Ureter (tissue), 1 donor: ENCODE data around the gene FANCC. TPM values are rescaled to one million over a fixed set of nuclear protein-coding genes. Genes with fewer than 3 reads are reported as not detected.
"Not testable (repeated sequence)": the region's sequence is repeated elsewhere in the genome, so short reads cannot be mapped to it uniquely, and the experiment has no call there.

Source experiments
- DNase-seq: peaks from one replicate; pipeline ENCODE4 v3.0.0-alpha.2; 2020; ENCODE audit warnings: low spot score
- total RNA-seq: library from RNA; stranded (reverse); gene quantifications from one replicate; pipeline ENCODE4 v1.2.4, GENCODE V29; 2023
- donor health status: DM: yes; HTN: yes; CAD: no.

Gene FANCC
- total RNA-seq, 1 donor from 2014 or later: 16.5 TPM

DNA sequence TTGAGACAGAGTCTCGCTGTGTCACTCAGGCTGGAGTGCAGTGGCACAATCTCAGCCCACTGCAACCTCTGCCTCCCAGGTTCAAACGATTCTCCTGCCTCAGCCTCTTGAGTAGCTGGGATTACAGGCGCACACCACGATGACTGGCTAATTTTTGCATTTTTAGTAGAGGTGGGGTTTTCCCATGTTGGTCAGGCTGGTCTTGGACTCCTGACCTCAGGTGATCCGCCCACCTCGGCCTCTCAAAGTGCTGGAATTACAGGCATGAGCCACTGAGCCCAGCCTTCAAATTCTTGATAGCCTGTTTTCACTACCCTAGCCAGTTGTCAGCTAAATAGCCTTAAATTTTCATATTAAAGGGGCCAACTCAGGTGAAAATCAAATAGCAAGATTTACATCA lies 11.6 kb upstream of the FANCC start:
- not testable (repeated sequence) for DNase-seq

GRCh38 chr9:95327239-95327865 lies 9.8 kb upstream of the FANCC start:
- no peak for DNase-seq

DNA sequence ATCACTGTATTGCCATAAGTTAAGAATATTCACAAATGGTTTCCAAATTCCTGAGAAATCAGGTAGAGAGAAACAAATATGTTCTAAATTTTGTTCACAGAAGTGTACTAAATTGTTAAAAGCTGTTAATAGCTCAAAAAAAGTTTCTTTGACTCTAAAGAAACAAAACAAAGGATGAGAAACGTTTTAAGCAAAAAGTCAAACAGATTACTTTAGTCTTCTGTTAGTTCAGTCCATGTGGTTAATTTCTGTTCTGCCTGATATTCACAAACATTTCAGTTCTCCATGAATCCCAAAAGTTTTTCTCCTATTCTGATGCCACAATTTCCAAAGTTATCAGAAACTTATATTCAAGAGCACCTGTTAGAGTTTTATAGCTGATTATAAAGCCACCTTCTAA lies 7.7 kb upstream of the FANCC start:
- no peak for DNase-seq

GRCh38 chr9:95317893-95318211 lies 343 bp upstream of the FANCC start:
- DNase-seq: no peak

DNA sequence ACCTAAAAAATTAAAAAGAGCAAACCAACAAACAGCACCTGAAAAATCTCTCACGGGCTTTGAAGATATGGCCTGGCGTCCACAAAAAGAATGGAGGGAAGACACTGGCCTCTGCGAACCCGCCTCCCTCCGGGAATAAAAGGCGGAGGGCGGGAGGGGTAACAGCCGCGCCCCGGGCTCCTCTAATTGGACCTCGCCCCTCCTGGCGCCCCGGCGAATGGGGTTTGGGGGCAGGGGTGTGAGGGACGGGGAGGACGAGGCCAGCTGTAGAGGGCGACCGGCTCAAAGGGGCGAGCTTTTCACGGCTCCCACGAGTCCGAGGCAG lies 753 bp downstream of the FANCC start:
- peak; percentile 63 for DNase-seq

DNA sequence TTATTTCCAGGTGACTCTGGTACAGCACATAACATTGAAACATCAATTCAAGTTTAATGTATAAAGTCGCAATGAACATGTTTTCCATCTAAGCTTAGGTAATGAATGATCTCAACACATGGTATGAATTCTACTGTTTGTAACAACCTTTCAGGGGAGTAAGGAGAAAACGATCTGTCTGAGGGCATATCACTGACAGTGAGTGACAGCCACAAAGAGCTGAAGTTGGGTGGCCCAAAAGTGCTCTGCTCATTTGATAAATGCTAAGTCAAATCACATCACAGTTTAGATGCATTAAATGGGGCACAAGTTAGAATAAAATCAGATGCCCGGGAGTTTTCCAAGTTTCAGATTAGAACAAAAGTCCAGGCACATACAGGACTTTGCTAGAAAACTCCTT lies 1.2 kb downstream of the FANCC start:
- DNase-seq: no peak

GRCh38 chr9:95315108-95315746 lies 2.3 kb downstream of the FANCC start:
- no peak for DNase-seq

DNA sequence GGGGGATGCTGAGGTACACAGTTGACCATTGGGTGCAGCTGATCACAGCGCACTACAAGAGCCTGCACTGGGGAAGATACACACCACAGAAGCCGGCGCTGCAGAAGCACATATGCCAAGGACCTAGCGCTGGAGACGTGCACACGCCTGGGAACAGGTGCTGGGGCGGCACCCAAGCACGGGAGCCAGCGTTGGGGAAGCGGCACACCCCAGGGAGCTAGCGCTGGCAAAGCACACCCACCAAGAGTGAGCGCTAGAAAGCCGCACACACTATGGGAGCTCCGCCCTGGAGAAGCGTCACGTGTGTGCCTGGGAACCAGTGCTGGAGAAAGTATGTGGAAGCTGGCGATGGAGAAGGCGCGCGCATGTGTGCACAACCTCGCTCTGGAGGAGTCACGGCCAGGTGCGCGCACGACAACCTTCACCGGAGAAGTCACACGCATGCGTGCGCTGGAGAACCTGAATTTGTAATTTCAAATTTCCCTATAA lies 4.5 kb downstream of the FANCC start:
- DNase-seq: peak; percentile 60

GRCh38 chr9:95311961-95312360 lies 5.5 kb downstream of the FANCC start:
- DNase-seq: no peak

DNA sequence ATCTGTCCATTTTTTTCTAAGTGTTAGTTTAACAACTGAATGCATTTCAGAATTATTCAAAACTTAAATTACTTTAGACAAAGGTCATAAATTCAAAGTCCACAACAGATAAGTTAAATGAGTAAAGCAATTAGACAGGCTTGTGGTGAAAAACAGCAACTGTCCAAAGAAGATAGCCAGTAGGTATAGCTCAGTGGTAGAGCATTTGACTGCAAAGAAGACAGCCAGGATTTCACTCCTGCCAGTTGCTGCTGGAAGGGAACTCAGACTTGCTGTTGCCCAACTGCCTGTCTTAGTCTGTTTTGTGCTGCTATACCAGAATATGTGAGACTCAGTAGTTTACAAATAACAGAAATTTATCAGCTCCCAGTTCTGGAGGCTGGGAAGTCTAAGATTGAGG lies 10.0 kb downstream of the FANCC start:
- no peak for DNase-seq

GRCh38 chr9:95306819-95307218 lies 10.7 kb downstream of the FANCC start:
- no peak for DNase-seq

DNA sequence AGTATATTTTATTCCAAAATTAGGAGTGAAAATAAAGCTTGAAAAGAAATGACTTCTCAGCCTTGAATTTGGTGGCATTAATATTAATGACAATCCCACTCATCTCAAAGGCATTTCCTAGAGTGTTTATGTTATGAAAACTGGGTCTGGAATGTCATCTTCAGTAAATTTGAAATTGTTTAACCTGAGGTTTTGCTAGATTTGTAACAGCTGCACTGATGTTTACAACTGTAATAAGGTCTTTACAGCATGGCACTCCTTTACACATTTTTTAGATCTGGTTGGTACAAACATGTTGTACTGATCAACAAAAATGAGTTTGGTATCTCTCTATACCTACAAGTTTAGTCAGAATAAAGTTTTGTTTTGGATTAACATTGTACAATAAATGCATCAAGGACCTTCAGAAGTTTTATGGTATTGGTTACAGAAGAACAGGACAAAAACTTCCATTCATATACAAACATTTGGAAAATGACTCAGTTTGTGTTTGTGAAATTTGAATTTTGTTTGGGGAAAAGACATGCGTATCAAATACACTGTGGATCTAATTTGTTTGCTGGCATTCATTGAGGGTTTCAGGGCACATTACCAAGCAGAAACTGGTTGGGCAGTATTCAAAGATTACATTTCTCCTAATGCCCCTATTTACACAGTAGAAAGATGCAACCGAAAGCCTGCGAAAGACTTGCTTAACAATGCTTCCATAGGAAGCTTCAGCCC lies 11.6 kb downstream of the FANCC start:
- DNase-seq: no peak

DNA sequence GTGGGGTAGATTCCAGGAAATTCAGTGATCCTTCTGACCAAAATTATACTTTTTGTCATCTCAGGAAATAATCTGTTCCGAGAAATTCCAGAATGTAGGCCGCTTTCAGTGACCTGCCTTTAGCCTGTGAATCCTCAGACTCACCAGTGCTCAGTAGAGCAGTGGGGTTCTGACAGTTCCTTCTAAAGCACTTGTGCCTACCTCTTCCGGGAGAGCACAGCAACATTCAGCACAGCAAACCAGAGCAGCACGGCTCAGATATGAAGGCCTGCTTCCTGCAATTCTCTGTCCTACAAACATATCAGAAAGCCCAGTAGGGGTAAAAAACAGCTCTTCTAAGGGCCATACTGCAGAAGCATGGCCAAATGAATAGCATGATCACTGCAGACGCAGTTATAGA lies 15.0 kb downstream of the FANCC start:
- no peak for DNase-seq

- no peak for DNase-seq
These were observed 19.7 kb downstream of the FANCC start for GRCh38 chr9:95297760-95298159.

GRCh38 chr9:95297316-95297715 lies 20.2 kb downstream of the FANCC start:
- DNase-seq: no peak

- DNase-seq: no peak
These were observed 20.7 kb downstream of the FANCC start for GRCh38 chr9:95296761-95297160.

GRCh38 chr9:95293296-95293695 lies 24.2 kb downstream of the FANCC start:
- DNase-seq: not testable (repeated sequence)

GRCh38 chr9:95292226-95292625 lies 25.3 kb downstream of the FANCC start:
- DNase-seq: no peak

DNA sequence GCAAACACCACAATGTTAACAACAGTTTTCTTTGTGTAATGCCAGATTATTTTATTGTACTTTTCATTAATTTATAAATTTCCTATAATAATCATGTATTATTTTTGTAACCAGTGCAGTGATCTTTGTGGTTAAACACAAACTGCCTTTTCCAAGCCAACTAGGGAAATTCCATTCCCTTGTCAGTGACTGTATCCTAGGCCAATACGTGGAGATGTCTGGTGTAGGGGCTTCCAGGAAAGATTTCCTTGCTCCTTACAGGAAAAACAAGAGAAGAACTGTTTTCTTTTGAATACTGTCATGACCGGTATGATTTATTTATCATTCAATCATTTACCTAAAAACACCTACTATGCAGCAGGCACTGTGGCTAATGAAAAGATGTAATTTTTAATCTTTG lies 31.4 kb downstream of the FANCC start:
- DNase-seq: no peak

DNA sequence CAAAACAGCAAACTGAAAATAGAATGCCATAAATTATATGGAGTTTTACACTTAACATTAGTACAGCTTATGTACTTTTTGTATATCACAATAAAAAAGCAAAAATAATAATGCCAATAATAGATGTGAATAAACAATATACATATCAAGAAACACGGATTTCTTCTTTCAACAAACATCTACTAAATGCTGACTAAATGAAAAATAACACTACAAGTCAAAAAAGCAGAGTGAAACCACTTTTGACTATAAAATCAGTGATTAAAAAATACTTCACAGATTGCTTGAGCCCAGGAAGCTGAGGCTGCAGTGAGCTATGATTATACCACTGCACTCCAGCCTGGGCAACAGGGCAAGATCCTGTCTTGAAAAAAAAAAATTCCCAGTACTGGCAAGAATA lies 32.2 kb downstream of the FANCC start:
- DNase-seq: no peak

- no peak for DNase-seq
These were observed 33.1 kb downstream of the FANCC start for GRCh38 chr9:95284162-95285080.

- DNase-seq: no peak
These were observed 33.8 kb downstream of the FANCC start for GRCh38 chr9:95283673-95284072.
